ENCODE results near the gene SEPTIN12. TPM values are rescaled to one million over a fixed set of nuclear protein-coding genes. Genes with fewer than 3 reads are reported as not detected.

SEPTIN12 gene
- total and polyA plus RNA-seq, 9 donors = 0.30 TPM; not detected in 8

- Histone ChIP-seq H3K4me3 (ENCODE audit: low read length) (no peak overlapping the region), H3K4me1 (ENCODE audit: control insufficient read depth, insufficient read depth, low read length) (no peaks in the 10 kb centered on the region), H3K9me3 (replicated peaks; ENCODE audit: control insufficient read depth, low read depth, low read length) (no peaks in the 10 kb centered on the region), H3K36me3 (ENCODE audit: control insufficient read depth, insufficient read depth, low read length) (peaks cover 85% of the 10 kb centered on the region), H3K27ac (ENCODE audit: low read length) (no peak overlapping the region), H3K27me3 (ENCODE audit: control insufficient read depth, insufficient read depth, low read length) (no peaks in the 10 kb centered on the region)
- DNase-seq = no peak
- WGBS (ENCODE audit: insufficient coverage) = 95% methylated on average over 3 of the region's 6 CpGs
These were observed 32.5 kb downstream of the SEPTIN12 start for GRCh38 chr16:4755687-4756086.

GRCh38 chr16:4754865-4755264 lies 33.3 kb downstream of the SEPTIN12 start:
- 100% methylated on average over 4 of the region's 4 CpGs for WGBS (ENCODE audit: insufficient coverage)
- no peak for DNase-seq

GRCh38 chr16:4753227-4753626 lies 34.9 kb downstream of the SEPTIN12 start:
- no peak for DNase-seq
- Histone ChIP-seq H3K36me3 (ENCODE audit: control insufficient read depth, insufficient read depth, low read length) (peaks cover 78% of the 10 kb centered on the region), H3K4me3 (ENCODE audit: low read length) (no peak overlapping the region), H3K27me3 (ENCODE audit: control insufficient read depth, insufficient read depth, low read length) (no peaks in the 10 kb centered on the region), H3K4me1 (ENCODE audit: control insufficient read depth, insufficient read depth, low read length) (no peaks in the 10 kb centered on the region), H3K27ac (ENCODE audit: low read length) (no peak overlapping the region), H3K9me3 (replicated peaks; ENCODE audit: control insufficient read depth, low read depth, low read length) (no peaks in the 10 kb centered on the region)
- WGBS (ENCODE audit: insufficient coverage) = 88% methylated on average over 10 of the region's 11 CpGs

More at GRCh38 chr16:4754865-4755264, 33.3 kb downstream of the SEPTIN12 start:
- Histone ChIP-seq H3K36me3 (ENCODE audit: control insufficient read depth, insufficient read depth, low read length) (peaks cover 80% of the 10 kb centered on the region), H3K27me3 (ENCODE audit: control insufficient read depth, insufficient read depth, low read length) (no peaks in the 10 kb centered on the region), H3K4me1 (ENCODE audit: control insufficient read depth, insufficient read depth, low read length) (no peaks in the 10 kb centered on the region), H3K4me3 (ENCODE audit: low read length) (no peak overlapping the region), H3K27ac (ENCODE audit: low read length) (no peak overlapping the region), H3K9me3 (replicated peaks; ENCODE audit: control insufficient read depth, low read depth, low read length) (no peaks in the 10 kb centered on the region)

- no peak for DNase-seq
- WGBS (ENCODE audit: insufficient coverage) = 94% methylated on average over 44 of the region's 44 CpGs
- Histone ChIP-seq H3K27ac (ENCODE audit: low read length) (no peak overlapping the region), H3K9me3 (replicated peaks; ENCODE audit: control insufficient read depth, low read depth, low read length) (no peaks in the 10 kb centered on the region), H3K36me3 (ENCODE audit: control insufficient read depth, insufficient read depth, low read length) (peaks cover 77% of the 10 kb centered on the region), H3K27me3 (ENCODE audit: control insufficient read depth, insufficient read depth, low read length) (no peaks in the 10 kb centered on the region), H3K4me1 (ENCODE audit: control insufficient read depth, insufficient read depth, low read length) (no peaks in the 10 kb centered on the region), H3K4me3 (ENCODE audit: low read length) (no peak overlapping the region)
These were observed 35.6 kb downstream of the SEPTIN12 start for GRCh38 chr16:4752351-4753100.

- Histone ChIP-seq H3K9me3 (replicated peaks; ENCODE audit: control insufficient read depth, low read depth, low read length) (no peaks in the 10 kb centered on the region), H3K36me3 (ENCODE audit: control insufficient read depth, insufficient read depth, low read length) (peaks cover 64% of the 10 kb centered on the region), H3K27me3 (ENCODE audit: control insufficient read depth, insufficient read depth, low read length) (no peaks in the 10 kb centered on the region), H3K4me3 (ENCODE audit: low read length) (no peak overlapping the region), H3K27ac (ENCODE audit: low read length) (no peak overlapping the region), H3K4me1 (ENCODE audit: control insufficient read depth, insufficient read depth, low read length) (peaks cover 10% of the 10 kb centered on the region)
- DNase-seq = no peak
- WGBS (ENCODE audit: insufficient coverage) = 87% methylated on average over 8 of the region's 8 CpGs
These were observed 37.2 kb downstream of the SEPTIN12 start for GRCh38 chr16:4750896-4751295.

- Histone ChIP-seq H3K9me3 (replicated peaks; ENCODE audit: control insufficient read depth, low read depth, low read length) (no peaks in the 10 kb centered on the region), H3K27ac (ENCODE audit: low read length) (no peak overlapping the region), H3K36me3 (ENCODE audit: control insufficient read depth, insufficient read depth, low read length) (peaks cover 54% of the 10 kb centered on the region), H3K4me3 (ENCODE audit: low read length) (no peak overlapping the region), H3K4me1 (ENCODE audit: control insufficient read depth, insufficient read depth, low read length) (peaks cover 10% of the 10 kb centered on the region), H3K27me3 (ENCODE audit: control insufficient read depth, insufficient read depth, low read length) (no peaks in the 10 kb centered on the region)
- DNase-seq = no peak
- WGBS (ENCODE audit: insufficient coverage) = 90% methylated on average over 3 of the region's 10 CpGs
These were observed 38.4 kb downstream of the SEPTIN12 start for GRCh38 chr16:4749700-4750257.

- Histone ChIP-seq H3K27ac (ENCODE audit: low read length) (no peak overlapping the region), H3K4me3 (ENCODE audit: low read length) (no peak overlapping the region), H3K4me1 (ENCODE audit: control insufficient read depth, insufficient read depth, low read length) (peaks cover 10% of the 10 kb centered on the region), H3K27me3 (ENCODE audit: control insufficient read depth, insufficient read depth, low read length) (no peaks in the 10 kb centered on the region), H3K9me3 (replicated peaks; ENCODE audit: control insufficient read depth, low read depth, low read length) (no peaks in the 10 kb centered on the region), H3K36me3 (ENCODE audit: control insufficient read depth, insufficient read depth, low read length) (peaks cover 47% of the 10 kb centered on the region)
- 76% methylated on average over 9 of the region's 16 CpGs for WGBS (ENCODE audit: insufficient coverage)
- DNase-seq = no peak
These were observed 39.3 kb downstream of the SEPTIN12 start for GRCh38 chr16:4748682-4749411.

GRCh38 chr16:4747906-4748681 lies 40.1 kb downstream of the SEPTIN12 start:
- Histone ChIP-seq H3K4me3 (ENCODE audit: low read length) (no peak overlapping the region), H3K27me3 (ENCODE audit: control insufficient read depth, insufficient read depth, low read length) (no peaks in the 10 kb centered on the region), H3K4me1 (ENCODE audit: control insufficient read depth, insufficient read depth, low read length) (peaks cover 12% of the 10 kb centered on the region), H3K9me3 (replicated peaks; ENCODE audit: control insufficient read depth, low read depth, low read length) (no peaks in the 10 kb centered on the region), H3K27ac (ENCODE audit: low read length) (no peak overlapping the region), H3K36me3 (ENCODE audit: control insufficient read depth, insufficient read depth, low read length) (peaks cover 40% of the 10 kb centered on the region)
- WGBS (ENCODE audit: insufficient coverage) = 69% methylated on average over 6 of the region's 14 CpGs
- no peak for DNase-seq

GRCh38 chr16:4746991-4747574 lies 41.1 kb downstream of the SEPTIN12 start:
- H3K4me1 ChIP-seq (ENCODE audit: control insufficient read depth, insufficient read depth, low read length) = peaks cover 16% of the 10 kb centered on the region
- no peak overlapping the region for H3K27ac ChIP-seq (ENCODE audit: low read length)
- no peaks in the 10 kb centered on the region for H3K9me3 ChIP-seq (replicated peaks; ENCODE audit: control insufficient read depth, low read depth, low read length)
- H3K27me3 ChIP-seq (ENCODE audit: control insufficient read depth, insufficient read depth, low read length) = no peaks in the 10 kb centered on the region
- 45% methylated on average over 14 of the region's 15 CpGs for WGBS (ENCODE audit: insufficient coverage)
- H3K4me3 ChIP-seq (ENCODE audit: low read length) = no peak overlapping the region
- H3K36me3 ChIP-seq (ENCODE audit: control insufficient read depth, insufficient read depth, low read length) = peaks cover 30% of the 10 kb centered on the region
- DNase-seq = peak; percentile 35

Measured in muscle of leg (tissue), 11 donors.